GM21786 (cell line): ENCODE measurements around the gene CCDC183.
"Not testable (repeated sequence)": the region's sequence is repeated elsewhere in the genome, so short reads cannot be mapped to it uniquely, and the experiment has no call there.

Experiments
- ATAC-seq: cut with Tn5 transposase; IDR thresholded peaks from one replicate; pipeline ENCODE4 v1.9.1; 2021; ENCODE audit not compliant: unreplicated experiment

Gene CCDC183

GRCh38 chr9:136796238-136796774 is at the start of gene CCDC183:
TSS of gene CCDC183 (plus strand) at chr9:136796338. CDS start at chr9:136796398, 60 bp downstream.
- ATAC-seq: no peak

GRCh38 chr9:136746621-136747020 is 49.5 kb upstream of the CCDC183 start:
- no peak for ATAC-seq

- ATAC-seq: no peak
These were observed 48.7 kb upstream of the CCDC183 start for GRCh38 chr9:136747161-136748060.

- ATAC-seq: no peak
These were observed 47.9 kb upstream of the CCDC183 start, which contains the start of gene LCN6 for GRCh38 chr9:136748201-136748600. TSS of gene LCN6 (minus strand) at chr9:136748525. CDS start at chr9:136748483, 42 bp downstream.

- ATAC-seq: no peak
These were observed 47.2 kb upstream of the CCDC183 start for GRCh38 chr9:136748666-136749611.

- no peak for ATAC-seq
These were observed 45.6 kb upstream of the CCDC183 start for GRCh38 chr9:136750526-136750925.

- no peak for ATAC-seq
These were observed 44.9 kb upstream of the CCDC183 start for GRCh38 chr9:136751244-136751643.

GRCh38 chr9:136751814-136752213 is 44.3 kb upstream of the CCDC183 start:
- ATAC-seq: no peak

GRCh38 chr9:136753371-136754058 is 42.6 kb upstream of the CCDC183 start:
- ATAC-seq: no peak

GRCh38 chr9:136754059-136754572 is 42.0 kb upstream of the CCDC183 start:
- ATAC-seq: no peak

- ATAC-seq: no peak
These were observed 41.4 kb upstream of the CCDC183 start for GRCh38 chr9:136754626-136755301.

GRCh38 chr9:136755302-136756133 is 40.6 kb upstream of the CCDC183 start:
- not testable (repeated sequence) for ATAC-seq

GRCh38 chr9:136756134-136756438 is 40.1 kb upstream of the CCDC183 start:
- ATAC-seq: no peak

- no peak for ATAC-seq
These were observed 39.3 kb upstream of the CCDC183 start for GRCh38 chr9:136756836-136757235.

GRCh38 chr9:136757328-136757727 is 38.8 kb upstream of the CCDC183 start:
- ATAC-seq: no peak

GRCh38 chr9:136757751-136758140 is 38.4 kb upstream of the CCDC183 start:
- no peak for ATAC-seq

- ATAC-seq: no peak
These were observed 37.1 kb upstream of the CCDC183 start for GRCh38 chr9:136759001-136759400.

GRCh38 chr9:136759436-136760325 is 36.5 kb upstream of the CCDC183 start:
- ATAC-seq: no peak
